Ovary (tissue), 3 donors: ENCODE results near the gene GNAI2.

Experiments
- EP300 ChIP-seq: sonication (generic); formaldehyde crosslinking; IDR thresholded peaks from one replicate; pipeline ENCODE4 v1.6.1; 2017; ENCODE audit warnings: antibody characterized with exemption
- TF ChIP-seq, protein P1 (sequence below), 3 donors: fragments of 450-650 bp in 2 of 3; fragments of 200-600 bp in 1 of 3; IDR thresholded peaks; one replicate each; pipeline versions ENCODE4 v1.5.1 to v1.8.0; 2016 to 2022; ENCODE audit warnings: antibody characterized with exemption in 3 of 3, mild to moderate bottlenecking in 1 of 3
- donor health status: DM: no; HTN: no; CAD: no.

DNA sequence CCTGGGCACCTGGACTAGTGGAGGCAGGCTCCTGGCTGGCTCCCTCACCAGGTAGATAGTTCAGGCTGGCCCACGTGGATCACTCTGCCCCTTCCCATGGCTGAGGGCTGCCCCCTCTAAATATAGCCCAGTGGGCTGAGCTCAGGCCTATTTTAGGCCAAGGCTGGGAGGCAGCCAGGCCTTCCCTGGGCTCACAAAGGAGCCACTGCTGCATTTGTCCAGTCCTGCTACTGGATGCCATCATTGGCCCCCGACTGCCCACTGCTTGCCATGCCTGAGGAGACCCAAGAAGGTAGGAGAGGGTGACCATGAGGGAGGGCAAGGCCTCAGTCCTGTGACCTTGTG is 42.8 kb downstream of the GNAI2 start, which contains the start of gene LSMEM2:
- TF ChIP-seq, protein P1, sequence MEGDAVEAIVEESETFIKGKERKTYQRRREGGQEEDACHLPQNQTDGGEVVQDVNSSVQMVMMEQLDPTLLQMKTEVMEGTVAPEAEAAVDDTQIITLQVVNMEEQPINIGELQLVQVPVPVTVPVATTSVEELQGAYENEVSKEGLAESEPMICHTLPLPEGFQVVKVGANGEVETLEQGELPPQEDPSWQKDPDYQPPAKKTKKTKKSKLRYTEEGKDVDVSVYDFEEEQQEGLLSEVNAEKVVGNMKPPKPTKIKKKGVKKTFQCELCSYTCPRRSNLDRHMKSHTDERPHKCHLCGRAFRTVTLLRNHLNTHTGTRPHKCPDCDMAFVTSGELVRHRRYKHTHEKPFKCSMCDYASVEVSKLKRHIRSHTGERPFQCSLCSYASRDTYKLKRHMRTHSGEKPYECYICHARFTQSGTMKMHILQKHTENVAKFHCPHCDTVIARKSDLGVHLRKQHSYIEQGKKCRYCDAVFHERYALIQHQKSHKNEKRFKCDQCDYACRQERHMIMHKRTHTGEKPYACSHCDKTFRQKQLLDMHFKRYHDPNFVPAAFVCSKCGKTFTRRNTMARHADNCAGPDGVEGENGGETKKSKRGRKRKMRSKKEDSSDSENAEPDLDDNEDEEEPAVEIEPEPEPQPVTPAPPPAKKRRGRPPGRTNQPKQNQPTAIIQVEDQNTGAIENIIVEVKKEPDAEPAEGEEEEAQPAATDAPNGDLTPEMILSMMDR (IDR thresholded peaks at IDR 0.05) = no peak
- TF ChIP-seq EP300 = no peak
